K562 (cell line): ENCODE results near the gene ODAD3. TPM values are rescaled to one million over a fixed set of nuclear protein-coding genes. Genes with fewer than 3 reads are reported as not detected.

Experiments used
- BCOR ChIP-seq: fragments of 450-650 bp; IDR thresholded peaks from 2 replicates; pipeline ENCODE4 v1.6.1; 2016
- CREB3 ChIP-seq: fragments of 450-650 bp; conservative IDR thresholded peaks from 2 replicates; pipeline ENCODE4 v1.6.1; 2016; ENCODE audit warnings: missing genetic modification characterization, low read depth, mild to moderate bottlenecking, missing compliant biosample characterization, moderate library complexity
- DDX20 ChIP-seq: fragments of 450-650 bp; IDR thresholded peaks from 2 replicates; pipeline ENCODE4 v1.6.1; 2016; ENCODE audit warnings: missing genetic modification characterization, low read depth, mild to moderate bottlenecking, missing compliant biosample characterization, moderate library complexity
- FOXJ2 ChIP-seq: fragments of 200-800 bp; sonication (Bioruptor generic); IDR thresholded peaks from 2 replicates; pipeline ENCODE4 v1.6.1; 2016; ENCODE audit warnings: missing genetic modification characterization, missing compliant biosample characterization
- HLTF ChIP-seq: fragments of 450-650 bp; IDR thresholded peaks from 2 replicates; pipeline ENCODE4 v1.6.1; 2016
- HMGXB4 ChIP-seq: sonication (generic); formaldehyde crosslinking; IDR thresholded peaks from 2 replicates; pipeline ENCODE4 v1.8.1; 2023; ENCODE audit warnings: mild to moderate bottlenecking, missing genetic modification reagents
- HNRNPUL1 ChIP-seq: fragments of 200-400 bp; formaldehyde crosslinking; IDR thresholded peaks from 2 replicates; pipeline ENCODE4 v1.6.1; 2017; ENCODE audit warnings: low read length
- KLF1 ChIP-seq: fragments of 450-650 bp; IDR thresholded peaks from 2 replicates; pipeline ENCODE4 v1.6.1; 2016; ENCODE audit warnings: missing genetic modification characterization, missing compliant biosample characterization
- MLX ChIP-seq, 2 experiments: fragments of 450-650 bp in 1 of 2; sonication (generic) in 1 of 2; formaldehyde crosslinking; conservative IDR thresholded peaks; 2 replicates each; pipeline versions ENCODE4 v1.4.0 to v1.8.1; 2020 to 2022; ENCODE audit warnings: mild to moderate bottlenecking in 1 of 2, missing genetic modification reagents in 1 of 2
- RERE ChIP-seq: sonication (generic); formaldehyde crosslinking; IDR thresholded peaks from 2 replicates; pipeline ENCODE4 v1.8.0; 2023; ENCODE audit warnings: missing genetic modification reagents, mild to moderate bottlenecking, borderline replicate concordance
- SMAD1 ChIP-seq: fragments of 150-350 bp; IDR thresholded peaks from 2 replicates; pipeline ENCODE4 v1.6.1; 2014; ENCODE audit warnings: low read length, low read depth; ENCODE audit not compliant: partially characterized antibody
- XRCC5 ChIP-seq: fragments of 200-400 bp; formaldehyde crosslinking; IDR thresholded peaks from 2 replicates; pipeline ENCODE4 v1.6.1; 2017; ENCODE audit warnings: low read depth, mild to moderate bottlenecking, low read length
- ZNF384 ChIP-seq: IDR thresholded peaks from 2 replicates; pipeline ENCODE4 v1.6.1; 2012; ENCODE audit warnings: low read depth, low read length, improper control_type of control experiment
- ZNF408 ChIP-seq: fragments of 250-450 bp; sonication (Bioruptor Pico); IDR thresholded peaks from 2 replicates; pipeline ENCODE4 v1.4.0; 2020; ENCODE audit warnings: low read depth, mild to moderate bottlenecking, moderate library complexity
- ZNF436 ChIP-seq: fragments of 250-450, 450-650 bp; sonication (Bioruptor Pico); formaldehyde crosslinking; IDR thresholded peaks from 2 replicates; pipeline ENCODE4 v1.7.0; 2020; ENCODE audit warnings: mild to moderate bottlenecking
- polyA plus RNA-seq, 8 experiments: library from polyadenylated mRNA; depleted of rRNA in 4 of 8; stranded (reverse) in 5 of 8; unstranded in 3 of 8; fragments of >200 nt; fragmentation: Nextera tagmentation in 2 of 8; fragmentation: Illumina TruSeq in 1 of 8; extraction: Ambion mirVana in 2 of 8; extraction: Trizol in 1 of 8; gene quantifications; 2 replicates each; pipeline versions ENCODE4 v1.2.1 to v1.2.3, GENCODE V29; 2011 to 2014; ENCODE audit warnings: inconsistent platforms in 1 of 8, missing spikeins in 1 of 8
- total RNA-seq, 7 experiments: library from RNA; depleted of rRNA in 6 of 7; stranded (reverse); fragments of >200 nt in 6 of 7; fragmentation: Illumina TruSeq in 2 of 7; extraction: Trizol in 2 of 7; gene quantifications; 2 replicates each; pipeline versions ENCODE4 v1.2.1 to v1.2.3, GENCODE V29; 2011 to 2021; ENCODE audit warnings: low replicate concordance in 1 of 7
- TF ChIP-seq, protein P1 (sequence below): fragments of 250-450 bp; sonication (Bioruptor Pico); IDR thresholded peaks from 2 replicates; pipeline ENCODE4 v1.5.0; 2021; ENCODE audit warnings: mild to moderate bottlenecking, borderline replicate concordance

ODAD3 gene
- total and polyA plus RNA-seq, 9 of the 15 experiments (the other 6 are each of a cell fraction or from before 2014, with no cell fraction given), result 0.07 to 0.72 (median 0.14) TPM; not detected in 2

DNA sequence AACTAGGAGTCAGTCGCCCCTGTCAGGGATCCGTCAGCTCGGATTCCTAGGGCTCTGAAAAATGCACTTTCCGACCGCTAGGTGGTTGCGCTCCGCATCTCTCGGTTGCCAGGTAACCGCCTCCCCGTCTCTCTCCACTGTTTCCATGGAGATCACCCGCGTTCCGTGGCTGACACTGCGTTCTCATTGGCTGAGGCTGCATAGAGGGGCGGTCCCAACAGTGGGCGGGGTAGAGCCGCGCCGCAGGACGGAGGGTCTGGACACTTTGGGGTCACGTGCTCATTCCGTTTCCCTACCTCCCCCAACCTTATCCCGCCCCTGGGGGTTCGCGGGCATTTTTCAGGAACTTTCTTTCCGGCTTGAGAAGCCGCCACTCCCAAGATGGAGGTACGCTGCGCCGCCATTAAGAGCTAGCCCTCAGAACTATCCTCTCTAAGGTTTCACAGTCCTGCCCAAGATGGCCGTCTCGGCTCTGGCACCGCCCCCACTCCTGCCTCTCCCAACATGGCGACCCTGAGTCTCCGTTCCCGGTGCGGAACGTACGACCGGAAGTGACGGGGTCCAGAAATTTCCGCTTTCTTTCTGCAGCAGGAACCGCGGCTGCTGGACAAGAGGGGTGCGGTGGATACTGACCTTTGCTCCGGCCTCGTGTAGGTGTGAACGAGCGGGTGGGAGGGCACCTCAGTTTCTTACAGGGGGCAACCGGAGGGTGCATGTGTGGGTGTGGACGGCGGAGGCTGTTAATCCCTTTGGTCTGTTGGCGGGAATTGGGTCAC, at the start of gene ODAD3, which contains the start of gene PRKCSH (continued):
- TF ChIP-seq RERE (CRISPR knock-in tag) (no peak), KLF1 (tag) (peak; percentile 57), CREB3 (tag) (0 out of 2 replicates have a peak, but pooled peaks have one; percentile 72), FOXJ2 (tag) (peak; percentile 82), ZNF436 (CRISPR knock-in tag) (no peak), ZNF408 (CRISPR knock-in tag) (no peak), DDX20 (no peak), SMAD1 (no peak), HNRNPUL1 (no peak), XRCC5 (no peak), HLTF (no peak), HMGXB4 (no peak), BCOR (no peak), MLX (CRISPR knock-in tag; conservative IDR thresholded peaks at IDR 0.05) (no peak), ZNF384 (no peak)
- TF ChIP-seq, protein P1, sequence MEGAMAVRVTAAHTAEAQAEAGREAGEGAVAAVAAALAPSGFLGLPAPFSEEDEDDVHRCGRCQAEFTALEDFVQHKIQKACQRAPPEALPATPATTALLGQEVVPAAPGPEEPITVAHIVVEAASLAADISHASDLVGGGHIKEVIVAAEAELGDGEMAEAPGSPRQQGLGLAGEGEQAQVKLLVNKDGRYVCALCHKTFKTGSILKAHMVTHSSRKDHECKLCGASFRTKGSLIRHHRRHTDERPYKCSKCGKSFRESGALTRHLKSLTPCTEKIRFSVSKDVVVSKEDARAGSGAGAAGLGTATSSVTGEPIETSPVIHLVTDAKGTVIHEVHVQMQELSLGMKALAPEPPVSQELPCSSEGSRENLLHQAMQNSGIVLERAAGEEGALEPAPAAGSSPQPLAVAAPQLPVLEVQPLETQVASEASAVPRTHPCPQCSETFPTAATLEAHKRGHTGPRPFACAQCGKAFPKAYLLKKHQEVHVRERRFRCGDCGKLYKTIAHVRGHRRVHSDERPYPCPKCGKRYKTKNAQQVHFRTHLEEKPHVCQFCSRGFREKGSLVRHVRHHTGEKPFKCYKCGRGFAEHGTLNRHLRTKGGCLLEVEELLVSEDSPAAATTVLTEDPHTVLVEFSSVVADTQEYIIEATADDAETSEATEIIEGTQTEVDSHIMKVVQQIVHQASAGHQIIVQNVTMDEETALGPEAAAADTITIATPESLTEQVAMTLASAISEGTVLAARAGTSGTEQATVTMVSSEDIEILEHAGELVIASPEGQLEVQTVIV (CRISPR knock-in tag), result no peak
